HEK293 (cell line): ENCODE data around the gene LAMTOR2.

ENCODE experiments used
- CTCF ChIA-PET: fragments of 350-600 bp; formaldehyde crosslinking; extraction: SDS; loops from one replicate; lab custom pipeline; 2021; ENCODE audit warnings: antibody characterized with exemption; lab: Yijun Ruan, JAX
- POLR2A ChIA-PET: fragments of 300-600 bp; formaldehyde crosslinking; extraction: SDS; loops from one replicate; lab custom pipeline; 2020; ENCODE audit warnings: antibody characterized with exemption, inconsistent platforms; lab: Yijun Ruan, JAX
- H3K27ac ChIP-seq: fragments of 200-500 bp; sonication (Bioruptor generic); 2 replicates; pipeline ENCODE4 v1.5.1; 2014; ENCODE audit warnings: low read depth, low read length, control low read depth, inconsistent platforms; ENCODE audit errors: extremely low read depth
- H3K36me3 ChIP-seq, 2 experiments: fragments of 200-500 bp in 1 of 2; sonication (Bioruptor generic) in 1 of 2; 1 replicate in 1 of 2; 2 replicates in 1 of 2; pipeline ENCODE4 v1.5.1; 2014 to 2017; ENCODE audit warnings: inconsistent platforms in 2 of 2, low read length in 2 of 2; ENCODE audit not compliant: control insufficient read depth in 2 of 2, insufficient read depth in 1 of 2
- H3K4me1 ChIP-seq: fragments of 200-500 bp; sonication (Bioruptor generic); 2 replicates; pipeline ENCODE4 v1.5.1; 2014; ENCODE audit warnings: mild to moderate bottlenecking, low read length, inconsistent platforms; ENCODE audit not compliant: control insufficient read depth, insufficient read depth
- H3K4me3 ChIP-seq: 2 replicates; pipeline ENCODE4 v1.5.1; 2011; ENCODE audit warnings: low read depth, mild to moderate bottlenecking, control low read depth, low read length, moderate library complexity
- H3K9me3 ChIP-seq: fragments of 200-500 bp; sonication (Bioruptor generic); 2 replicates; pipeline ENCODE4 v1.5.1; 2014; ENCODE audit warnings: low read depth, low read length, inconsistent platforms; ENCODE audit not compliant: control insufficient read depth, insufficient read depth
- IKZF3 ChIP-seq: fragments of 450-650 bp; IDR thresholded peaks from 2 replicates; pipeline ENCODE4 v1.5.0; 2018; ENCODE audit warnings: missing biosample characterization, mild to moderate bottlenecking, missing genetic modification characterization, moderate library complexity
- KLF8 ChIP-seq: fragments of 450-650 bp; formaldehyde crosslinking; IDR thresholded peaks from 2 replicates; pipeline ENCODE4 v1.5.1; 2016; ENCODE audit warnings: missing biosample characterization, missing genetic modification characterization
- PRDM4 ChIP-seq: fragments of 450-650 bp; formaldehyde crosslinking; IDR thresholded peaks from 2 replicates; pipeline ENCODE4 v1.5.1; 2017; ENCODE audit warnings: missing biosample characterization, missing genetic modification characterization
- REPIN1 ChIP-seq: fragments of 450-650 bp; formaldehyde crosslinking; IDR thresholded peaks from 2 replicates; pipeline ENCODE4 v1.5.1; 2017; ENCODE audit warnings: missing biosample characterization, missing genetic modification characterization, low read depth
- REST ChIP-seq: fragments of 450-650 bp; formaldehyde crosslinking; IDR thresholded peaks from 2 replicates; pipeline ENCODE4 v1.5.1; 2016; ENCODE audit warnings: missing biosample characterization, missing genetic modification characterization
- WT1 ChIP-seq: fragments of 450-650 bp; formaldehyde crosslinking; IDR thresholded peaks from 2 replicates; pipeline ENCODE4 v1.5.1; 2016; ENCODE audit warnings: missing biosample characterization, missing genetic modification characterization
- ZBTB17 ChIP-seq: fragments of 450-650 bp; formaldehyde crosslinking; IDR thresholded peaks from 2 replicates; pipeline ENCODE4 v1.5.1; 2016; ENCODE audit warnings: missing biosample characterization, missing genetic modification characterization
- ZFHX2 ChIP-seq: fragments of 450-650 bp; formaldehyde crosslinking; conservative IDR thresholded peaks from 2 replicates; pipeline ENCODE4 v1.5.1; 2016; ENCODE audit warnings: missing biosample characterization, missing genetic modification characterization
- ZNF239 ChIP-seq: fragments of 450-650 bp; formaldehyde crosslinking; IDR thresholded peaks from 2 replicates; pipeline ENCODE4 v1.5.1; 2016; ENCODE audit warnings: missing biosample characterization, missing genetic modification characterization
- ZNF335 ChIP-seq: fragments of 450-650 bp; formaldehyde crosslinking; conservative IDR thresholded peaks from 2 replicates; pipeline ENCODE4 v1.5.1; 2016; ENCODE audit warnings: missing biosample characterization, missing genetic modification characterization
- ZNF366 ChIP-seq: fragments of 450-650 bp; formaldehyde crosslinking; conservative IDR thresholded peaks from 2 replicates; pipeline ENCODE4 v1.5.1; 2016; ENCODE audit warnings: missing biosample characterization, missing genetic modification characterization
- ZNF558 ChIP-seq: fragments of 450-650 bp; formaldehyde crosslinking; IDR thresholded peaks from 2 replicates; pipeline ENCODE4 v1.5.1; 2016; ENCODE audit warnings: missing biosample characterization, missing genetic modification characterization
- ZNF600 ChIP-seq: fragments of 450-650 bp; formaldehyde crosslinking; IDR thresholded peaks from 2 replicates; pipeline ENCODE4 v1.5.1; 2016; ENCODE audit warnings: missing biosample characterization, missing genetic modification characterization
- ZNF645 ChIP-seq: fragments of 450-650 bp; formaldehyde crosslinking; IDR thresholded peaks from 2 replicates; pipeline ENCODE4; 2016; ENCODE audit warnings: missing biosample characterization, missing genetic modification characterization
- ZNF664 ChIP-seq: fragments of 450-650 bp; formaldehyde crosslinking; IDR thresholded peaks from 2 replicates; pipeline ENCODE4 v1.5.1; 2016; ENCODE audit warnings: missing biosample characterization, missing genetic modification characterization
- ZNF777 ChIP-seq: fragments of 450-650 bp; formaldehyde crosslinking; IDR thresholded peaks from 2 replicates; pipeline ENCODE4 v1.5.1; 2017; ENCODE audit warnings: missing biosample characterization, missing genetic modification characterization, borderline replicate concordance
- ZNF792 ChIP-seq: fragments of 450-650 bp; formaldehyde crosslinking; IDR thresholded peaks from 2 replicates; pipeline ENCODE4 v1.5.1; 2016; ENCODE audit warnings: missing biosample characterization, missing genetic modification characterization
- ZSCAN16 ChIP-seq: fragments of 450-650 bp; formaldehyde crosslinking; IDR thresholded peaks from 2 replicates; pipeline ENCODE4 v1.5.1; 2016; ENCODE audit warnings: missing biosample characterization, missing genetic modification characterization

LAMTOR2 gene

GRCh38 chr1:156100205-156100995, 45.8 kb downstream of the LAMTOR2 start (continued):
- TF ChIP-seq ZNF645 (tag by site-specific recombination) (no peak), ZBTB17 (tag by site-specific recombination) (no peak), KLF8 (no peak), ZNF366 (tag by site-specific recombination) (peak; percentile 40), ZFHX2 (tag by site-specific recombination) (peak; percentile 67), ZNF239 (tag by site-specific recombination) (no peak), ZNF600 (tag by site-specific recombination) (peak; percentile 32; the same call in 1 of the 2 replicates), ZSCAN16 (tag by site-specific recombination) (peak; percentile 96), REPIN1 (no peak), WT1 (tag by site-specific recombination) (peak; percentile 67), ZNF792 (tag by site-specific recombination) (no peak), PRDM4 (tag by site-specific recombination) (no peak), ZNF664 (tag by site-specific recombination) (no peak), REST (no peak), ZNF777 (tag by site-specific recombination) (no peak), ZNF558 (tag by site-specific recombination) (no peak)

GRCh38 chr1:156101880-156102279, 47.3 kb downstream of the LAMTOR2 start:
- Histone ChIP-seq H3K9me3 (no peaks in the 10 kb centered on the region), H3K36me3 (no peaks in the 10 kb centered on the region), H3K27ac (no peak overlapping the region), H3K4me1 (peaks cover 12% of the 10 kb centered on the region), H3K4me3 (no peak overlapping the region)
- POLR2A ChIA-PET = interaction anchor here (10.1 kb wide), 1 partner anchor 12 kb away, joined by 63 read pairs; the partner anchor contains the start of gene LMNA
- CTCF ChIA-PET = interaction anchor here (0.6 to 22.5 kb wide), 3 partner anchors 11 to 65 kb away, joined by 4 to 1029 read pairs (median 4); partner anchors contain the start of gene LMNA
- TF ChIP-seq WT1 (tag by site-specific recombination) = no peak
- TF ChIP-seq ZNF335 (tag by site-specific recombination) = no peak
- TF ChIP-seq IKZF3 (tag by site-specific recombination) = peak; percentile 53; the same call in 1 of the 2 replicates
